Gastroesophageal sphincter (tissue), 4 donors: ENCODE data around the gene SLC8A1. TPM values are rescaled to one million over a fixed set of nuclear protein-coding genes. Genes with fewer than 3 reads are reported as not detected.

Experiments
- ATAC-seq: fragments of 150-250 bp; one replicate; pipeline ENCODE4 v1.9.1; 2016; ENCODE audit warnings: mild to moderate bottlenecking, moderate library complexity
- H3K27ac ChIP-seq, 4 donors: fragments of 200-600 bp; sonication (generic) in 3 of 4; 1 replicate in 3 of 4; 2 replicates in 1 of 4; pipeline ENCODE4 v1.5.1; 2016 to 2019
- H3K27me3 ChIP-seq: fragments of 200-600 bp; sonication (generic); one replicate; pipeline ENCODE4 v1.5.1; 2019
- H3K36me3 ChIP-seq, 2 donors: fragments of 200-600 bp; sonication (generic); one replicate each; pipeline ENCODE4 v1.5.1; 2019; ENCODE audit warnings: control low read depth in 1 of 2
- H3K4me1 ChIP-seq, 3 donors: fragments of 200-600 bp; sonication (generic); 1 replicate in 2 of 3; 2 replicates in 1 of 3; pipeline ENCODE4 v1.5.1; 2016 to 2019; ENCODE audit warnings: control low read depth in 2 of 3
- H3K4me3 ChIP-seq, 2 donors: fragments of 200-600 bp; sonication (generic); one replicate each; pipeline ENCODE4 v1.5.1; 2019; ENCODE audit warnings: mild to moderate bottlenecking in 1 of 2, moderate library complexity in 1 of 2
- H3K9me3 ChIP-seq, 3 donors: fragments of 200-600 bp; sonication (generic); one replicate each; pipeline ENCODE4 v1.5.1; 2017 to 2019; ENCODE audit warnings: control low read depth in 2 of 3
- CTCF ChIP-seq, 4 experiments: fragments of 200-600 bp in 2 of 4; fragments of 450-650 bp in 2 of 4; sonication (generic) in 1 of 4; IDR thresholded peaks; one replicate each; pipeline ENCODE4 v1.5.1; 2017 to 2019; ENCODE audit warnings: antibody characterized with exemption in 4 of 4, mild to moderate bottlenecking in 2 of 4, moderate library complexity in 2 of 4
- EP300 ChIP-seq: sonication (generic); formaldehyde crosslinking; IDR thresholded peaks from one replicate; pipeline ENCODE4 v1.6.1; 2017; ENCODE audit warnings: antibody characterized with exemption, mild to moderate bottlenecking
- POLR2A ChIP-seq, 2 donors: fragments of 450-650 bp; IDR thresholded peaks; one replicate each; pipeline ENCODE4 v1.6.1; 2017; ENCODE audit warnings: antibody characterized with exemption in 2 of 2, mild to moderate bottlenecking in 2 of 2, moderate library complexity in 1 of 2
- POLR2AphosphoS5 ChIP-seq: sonication (generic); formaldehyde crosslinking; IDR thresholded peaks from one replicate; pipeline ENCODE4 v1.6.1; 2017; ENCODE audit warnings: antibody characterized with exemption
- WGBS, 2 donors: methylation state at CpG; one replicate each; pipeline ENCODE4 v1.1.5; 2018; ENCODE audit warnings: low coverage in 1 of 2; 5-methylcytosine and 5-hydroxymethylcytosine counted together
- total RNA-seq, 4 donors: library from RNA; depleted of rRNA; stranded (reverse); fragments of >200 nt; gene quantifications; one replicate each; pipeline ENCODE4 v1.1.0, GENCODE V29; 2016

SLC8A1 gene
- total RNA-seq, 4 donors from 2014 or later, result 76.3 to 168 (median 146) TPM

DNA sequence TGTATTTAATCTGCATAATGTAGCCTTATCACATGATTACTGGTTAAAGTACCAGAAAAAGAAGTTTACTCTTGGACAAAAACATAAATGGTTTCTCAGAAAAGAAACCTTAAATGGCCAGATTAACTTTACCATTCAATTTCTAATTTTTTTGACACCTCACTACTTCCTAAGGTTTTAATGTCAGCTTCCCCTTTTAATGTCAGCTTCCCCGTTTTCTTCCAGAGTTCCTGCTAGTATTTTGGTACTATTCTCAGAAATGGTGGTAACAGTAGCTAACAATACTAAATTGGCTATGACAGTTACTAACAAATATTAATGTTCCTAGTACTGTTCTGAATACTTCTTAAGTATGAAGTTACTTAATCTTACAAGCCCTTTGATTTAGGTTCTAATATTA, 22.4 kb upstream of the SLC8A1 start:
- Histone ChIP-seq H3K36me3 (no peaks in the 10 kb centered on the region), H3K27ac (no peak overlapping the region), H3K4me1 (peaks cover 0 to 10% (median 0%) of the 10 kb centered on the region in 3 donors), H3K9me3 (no peaks in the 10 kb centered on the region), H3K4me3 (no peak overlapping the region), H3K27me3 (no peaks in the 10 kb centered on the region)
- no peak for ATAC-seq
- TF ChIP-seq EP300 (no peak), POLR2A (IDR thresholded peaks at IDR 0.05) (no peak), CTCF (IDR thresholded peaks at IDR 0.05) (no peak), POLR2AphosphoS5 (no peak)
- 61 to 86% methylated on average over 1 of the region's 1 CpG for WGBS, 2 donors

- Histone ChIP-seq H3K27ac (no peak overlapping the region), H3K9me3 (no peaks in the 10 kb centered on the region), H3K4me1 (no peaks in the 10 kb centered on the region), H3K27me3 (no peaks in the 10 kb centered on the region), H3K4me3 (no peak overlapping the region), H3K36me3 (no peaks in the 10 kb centered on the region)
- TF ChIP-seq POLR2AphosphoS5 (no peak), POLR2A (IDR thresholded peaks at IDR 0.05) (no peak), EP300 (no peak), CTCF (IDR thresholded peaks at IDR 0.05) (no peak)
- WGBS, 2 donors, result 65 to 76% methylated on average over 3 of the region's 3 CpGs
- ATAC-seq, result no peak
Observed at GRCh38 chr2:40471866-40472265, 20.0 kb upstream of the SLC8A1 start.

DNA sequence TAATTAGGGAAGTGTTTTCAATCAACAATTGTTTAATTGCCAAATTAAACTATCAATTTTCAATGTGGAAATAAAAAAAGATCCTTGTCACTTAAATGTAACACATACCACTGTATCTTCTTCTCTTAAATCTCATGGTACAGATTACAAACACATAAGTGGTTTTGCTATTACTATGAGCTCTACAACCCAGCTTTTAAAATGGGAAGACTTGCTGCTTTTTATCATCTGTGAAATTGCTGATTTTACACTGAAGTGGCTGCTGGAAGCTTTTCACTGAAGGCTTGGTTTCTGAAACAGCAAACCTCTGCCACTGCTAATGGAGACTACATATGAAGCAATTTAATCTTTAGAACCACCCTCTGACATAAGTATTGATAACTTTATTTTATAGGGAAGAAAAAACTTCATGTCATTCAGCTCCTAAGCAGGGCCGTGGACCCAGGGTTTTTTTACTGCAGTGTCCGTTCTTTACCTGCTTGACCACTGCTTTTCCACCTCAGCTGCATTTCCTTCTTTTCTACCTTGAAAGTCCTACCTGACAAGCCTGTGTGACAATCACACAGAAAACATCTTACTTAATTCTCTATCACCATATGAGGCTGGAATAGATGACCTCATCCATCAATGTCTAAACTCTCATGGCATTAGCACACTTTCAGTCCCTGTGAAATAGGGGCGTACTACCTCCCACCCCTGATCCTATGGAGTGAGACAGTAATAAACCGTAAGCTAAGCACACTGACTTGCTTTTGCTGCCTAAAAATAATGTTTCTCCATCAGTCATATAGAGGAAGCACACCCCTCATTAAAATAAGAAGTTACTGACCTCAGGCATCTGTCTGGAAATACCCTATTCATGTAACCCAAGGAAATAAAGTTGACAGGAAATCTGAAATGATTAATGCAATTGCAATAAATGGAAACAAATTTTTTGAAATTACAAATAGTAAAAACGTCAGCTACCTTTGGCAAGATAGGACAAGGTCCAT, 19.2 kb upstream of the SLC8A1 start:
- H3K4me3 ChIP-seq, result no peak overlapping the region
- TF ChIP-seq CTCF (IDR thresholded peaks at IDR 0.05), result no peak
- no peak for TF ChIP-seq POLR2AphosphoS5
- TF ChIP-seq POLR2A (IDR thresholded peaks at IDR 0.05), result no peak
- no peak for TF ChIP-seq EP300
- H3K9me3 ChIP-seq, result no peaks in the 10 kb centered on the region
- no peak overlapping the region for H3K27ac ChIP-seq
- no peak for ATAC-seq
- no peaks in the 10 kb centered on the region for H3K4me1 ChIP-seq
- no peaks in the 10 kb centered on the region for H3K27me3 ChIP-seq
- 63 to 73% methylated on average over 4 to 5 of the region's 5 CpGs for WGBS, 2 donors
- no peaks in the 10 kb centered on the region for H3K36me3 ChIP-seq

- Histone ChIP-seq H3K27ac (no peak overlapping the region), H3K4me1 (no peaks in the 10 kb centered on the region), H3K4me3 (no peak overlapping the region), H3K36me3 (no peaks in the 10 kb centered on the region), H3K9me3 (no peaks in the 10 kb centered on the region), H3K27me3 (no peaks in the 10 kb centered on the region)
- WGBS, 2 donors, result 63 to 80% methylated on average over 1 to 2 of the region's 2 CpGs
- TF ChIP-seq CTCF (IDR thresholded peaks at IDR 0.05), result no peak
- TF ChIP-seq EP300, result no peak
- no peak for TF ChIP-seq POLR2A (IDR thresholded peaks at IDR 0.05)
- TF ChIP-seq POLR2AphosphoS5, result no peak
- ATAC-seq, result no peak
Observed at GRCh38 chr2:40466935-40467572, 15.2 kb upstream of the SLC8A1 start.
